Measurements from ENCODE around the gene HNRNPF.
A peak's percentile ranks its signal among the peaks of the same experiment; 100 is the strongest.

The HNRNPF gene

DNA sequence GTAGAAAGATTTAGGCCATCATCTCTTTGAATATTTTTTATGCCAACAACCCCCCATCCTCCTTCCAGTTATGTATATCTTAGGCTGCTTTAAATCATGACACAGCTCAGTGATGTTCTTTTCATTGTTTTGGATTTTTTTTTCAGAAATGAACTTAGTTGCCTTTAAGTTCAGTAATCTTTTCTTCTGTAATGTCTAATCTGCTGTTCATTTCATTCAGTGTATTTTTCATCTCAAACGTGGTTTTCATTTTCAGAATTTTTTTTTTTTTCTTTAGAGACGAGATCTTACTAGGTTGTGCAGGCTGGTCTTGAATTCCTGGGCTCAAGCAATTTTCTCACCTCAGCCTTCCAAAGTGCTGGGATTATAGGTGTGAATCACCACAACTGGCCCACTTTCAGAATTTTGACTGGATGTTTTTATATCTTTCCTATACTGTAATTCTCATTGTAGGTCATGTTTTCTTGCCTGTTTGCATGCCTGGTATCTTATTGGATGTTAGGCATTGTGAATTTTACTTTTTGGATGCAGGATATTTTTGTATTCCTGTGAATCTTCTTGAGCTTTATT lies 36.0 kb upstream of the HNRNPF start:
- TF ChIP-seq, protein P1, sequence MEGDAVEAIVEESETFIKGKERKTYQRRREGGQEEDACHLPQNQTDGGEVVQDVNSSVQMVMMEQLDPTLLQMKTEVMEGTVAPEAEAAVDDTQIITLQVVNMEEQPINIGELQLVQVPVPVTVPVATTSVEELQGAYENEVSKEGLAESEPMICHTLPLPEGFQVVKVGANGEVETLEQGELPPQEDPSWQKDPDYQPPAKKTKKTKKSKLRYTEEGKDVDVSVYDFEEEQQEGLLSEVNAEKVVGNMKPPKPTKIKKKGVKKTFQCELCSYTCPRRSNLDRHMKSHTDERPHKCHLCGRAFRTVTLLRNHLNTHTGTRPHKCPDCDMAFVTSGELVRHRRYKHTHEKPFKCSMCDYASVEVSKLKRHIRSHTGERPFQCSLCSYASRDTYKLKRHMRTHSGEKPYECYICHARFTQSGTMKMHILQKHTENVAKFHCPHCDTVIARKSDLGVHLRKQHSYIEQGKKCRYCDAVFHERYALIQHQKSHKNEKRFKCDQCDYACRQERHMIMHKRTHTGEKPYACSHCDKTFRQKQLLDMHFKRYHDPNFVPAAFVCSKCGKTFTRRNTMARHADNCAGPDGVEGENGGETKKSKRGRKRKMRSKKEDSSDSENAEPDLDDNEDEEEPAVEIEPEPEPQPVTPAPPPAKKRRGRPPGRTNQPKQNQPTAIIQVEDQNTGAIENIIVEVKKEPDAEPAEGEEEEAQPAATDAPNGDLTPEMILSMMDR (IDR thresholded peaks at IDR 0.05; ENCODE audit: extremely low read depth, missing control alignments) = no peak
- DNase-seq (ENCODE audit: low spot score) = no peak

DNA sequence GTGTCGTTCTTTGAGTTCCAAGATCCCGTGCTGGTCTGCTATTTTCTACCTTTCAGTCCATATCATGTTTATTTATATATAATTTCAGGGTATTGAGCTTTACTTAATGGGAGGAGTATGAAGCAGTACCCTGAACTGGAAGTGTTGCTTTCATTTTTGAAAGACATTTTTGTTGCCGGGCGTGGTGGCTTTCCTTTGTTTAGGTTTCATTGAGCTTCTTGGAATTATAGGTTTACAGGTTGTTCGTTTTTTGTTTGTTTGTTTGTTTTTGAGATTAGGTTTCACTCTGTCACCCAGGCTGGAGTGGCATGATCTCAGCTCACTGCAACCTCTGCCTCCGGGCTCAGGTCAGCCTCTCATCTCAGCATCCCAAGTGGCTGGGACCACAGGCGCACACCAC lies 35.3 kb upstream of the HNRNPF start:
- TF ChIP-seq, protein P1 (IDR thresholded peaks at IDR 0.05; ENCODE audit: extremely low read depth, missing control alignments) = no peak
- no peak for DNase-seq (ENCODE audit: low spot score)

DNA sequence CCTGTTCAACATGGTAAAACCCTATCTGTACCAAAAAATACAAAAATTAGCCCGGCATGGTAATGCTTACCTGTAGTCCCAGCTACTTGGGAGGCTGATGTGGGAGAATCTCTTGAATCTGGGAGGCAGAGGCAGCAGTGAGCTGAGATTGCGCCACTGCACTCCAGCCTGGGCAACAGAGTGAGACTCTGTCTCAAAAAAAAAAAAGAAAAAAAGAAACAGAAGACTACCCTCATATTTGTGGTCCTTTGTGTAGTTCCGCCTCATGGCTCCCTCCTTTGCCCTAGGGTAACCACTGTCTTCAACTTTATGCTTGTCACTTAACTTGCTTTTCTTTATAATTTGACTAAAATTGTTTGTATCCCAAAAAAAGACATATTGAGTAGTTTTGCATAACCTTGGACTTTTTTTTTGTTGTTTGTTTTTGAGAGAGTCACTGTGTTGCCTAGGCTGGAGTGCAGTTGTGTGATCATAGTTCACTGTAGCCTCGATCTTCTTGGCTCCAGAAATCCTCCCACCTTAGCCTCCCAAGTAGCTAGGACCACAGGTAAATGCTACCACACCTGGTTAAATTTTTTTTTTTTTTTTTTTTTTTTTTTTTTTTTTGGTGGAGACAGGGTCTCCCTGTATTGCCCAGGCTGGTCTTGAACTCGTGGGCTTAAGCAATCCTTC lies 31.6 kb upstream of the HNRNPF start:
- TF ChIP-seq, protein P1 (IDR thresholded peaks at IDR 0.05; ENCODE audit: extremely low read depth, missing control alignments) = no peak

DNA sequence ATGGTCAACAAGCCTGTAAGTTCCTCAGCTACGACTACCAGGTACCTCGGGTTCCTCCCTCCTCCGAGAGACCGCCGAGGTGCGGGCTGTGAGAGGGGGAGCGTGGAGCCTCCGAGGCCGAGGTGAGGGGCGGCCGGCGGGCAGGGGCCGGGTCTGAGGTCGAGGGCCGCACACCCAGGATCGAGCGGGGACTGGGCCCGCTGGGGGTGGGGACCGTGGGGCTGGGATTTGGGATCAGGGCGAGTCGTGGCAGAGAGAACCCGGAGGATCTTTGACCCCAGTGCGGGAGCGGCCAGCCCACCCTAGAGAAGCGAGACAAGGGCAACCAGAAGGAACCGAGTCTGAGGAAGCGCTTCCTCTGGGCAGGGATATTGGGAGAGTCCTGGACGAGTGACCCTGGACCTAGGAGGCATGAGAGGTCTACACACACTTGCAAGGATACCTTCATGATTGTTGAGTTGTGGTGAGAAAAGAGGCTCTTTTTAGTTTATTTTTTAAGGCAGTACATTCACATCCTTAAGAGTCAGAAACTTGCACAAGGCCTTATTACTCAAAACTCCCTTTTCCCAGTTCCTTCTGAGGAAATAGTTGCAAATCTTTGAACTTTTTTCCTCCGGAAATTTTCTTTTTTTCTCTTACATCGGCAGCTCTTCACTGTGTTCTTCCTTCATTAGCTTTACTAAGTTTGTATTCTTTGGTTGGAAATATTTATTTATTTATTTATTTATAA lies 28.3 kb upstream of the HNRNPF start:
- TF ChIP-seq, protein P1 (IDR thresholded peaks at IDR 0.05; ENCODE audit: extremely low read depth, missing control alignments) = no peak
- no peak for DNase-seq (ENCODE audit: low spot score)

More for the DNA sequence above, 31.6 kb upstream of the HNRNPF start:
- DNase-seq (ENCODE audit: low spot score) = no peak

DNA sequence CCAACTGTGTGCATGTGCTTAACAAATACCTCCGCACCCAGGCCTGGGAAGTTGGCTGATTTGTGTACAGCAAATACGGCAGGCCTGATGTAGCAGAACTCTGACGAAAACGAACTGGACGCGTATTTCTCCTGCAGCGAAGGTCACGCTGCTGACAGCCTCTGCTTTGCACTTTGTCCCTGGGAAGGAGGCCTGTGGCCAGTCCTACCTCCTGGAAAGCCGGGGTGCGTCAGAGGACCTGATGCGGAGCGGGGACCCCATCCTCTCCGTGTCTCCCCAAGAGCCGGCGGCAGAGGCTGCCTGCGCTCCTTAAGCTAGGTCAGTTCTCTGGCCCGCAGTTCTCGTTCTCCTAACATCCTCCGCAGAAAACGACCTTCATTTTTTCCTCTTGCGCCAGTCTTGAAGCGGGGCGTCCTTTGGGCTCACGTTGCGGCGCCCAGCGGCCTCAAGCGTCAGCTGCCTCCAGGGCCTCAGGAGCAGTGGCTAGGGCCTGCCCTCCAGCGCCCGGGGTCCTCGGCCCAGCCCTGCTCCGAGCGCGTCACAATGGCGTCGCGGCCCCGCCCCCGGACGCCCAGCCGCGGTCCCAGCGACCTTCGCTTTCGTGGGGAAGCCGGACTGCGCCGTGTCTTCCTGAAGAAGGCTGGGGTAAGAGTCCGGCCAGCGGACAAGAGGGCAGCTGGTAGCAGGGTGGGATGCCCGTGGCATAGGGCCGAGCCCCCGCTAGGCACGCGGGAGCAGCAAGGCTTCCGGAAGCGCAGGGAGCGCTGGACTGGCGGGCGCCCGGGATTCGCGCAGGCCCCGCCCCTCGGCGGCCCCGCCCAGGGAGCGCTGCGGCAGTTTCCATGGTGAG lies 27.5 kb upstream of the HNRNPF start, which contains the start of gene ZNF487:
TSS of gene ZNF487 (plus strand) at position 821 of the 850 bp plus-strand sequence. CDS start 38,703 bp downstream, outside the sequence.
- TF ChIP-seq, protein P1 (IDR thresholded peaks at IDR 0.05; ENCODE audit: extremely low read depth, missing control alignments) = peak; percentile 45
- DNase-seq (ENCODE audit: low spot score) = peak; percentile 95

DNA sequence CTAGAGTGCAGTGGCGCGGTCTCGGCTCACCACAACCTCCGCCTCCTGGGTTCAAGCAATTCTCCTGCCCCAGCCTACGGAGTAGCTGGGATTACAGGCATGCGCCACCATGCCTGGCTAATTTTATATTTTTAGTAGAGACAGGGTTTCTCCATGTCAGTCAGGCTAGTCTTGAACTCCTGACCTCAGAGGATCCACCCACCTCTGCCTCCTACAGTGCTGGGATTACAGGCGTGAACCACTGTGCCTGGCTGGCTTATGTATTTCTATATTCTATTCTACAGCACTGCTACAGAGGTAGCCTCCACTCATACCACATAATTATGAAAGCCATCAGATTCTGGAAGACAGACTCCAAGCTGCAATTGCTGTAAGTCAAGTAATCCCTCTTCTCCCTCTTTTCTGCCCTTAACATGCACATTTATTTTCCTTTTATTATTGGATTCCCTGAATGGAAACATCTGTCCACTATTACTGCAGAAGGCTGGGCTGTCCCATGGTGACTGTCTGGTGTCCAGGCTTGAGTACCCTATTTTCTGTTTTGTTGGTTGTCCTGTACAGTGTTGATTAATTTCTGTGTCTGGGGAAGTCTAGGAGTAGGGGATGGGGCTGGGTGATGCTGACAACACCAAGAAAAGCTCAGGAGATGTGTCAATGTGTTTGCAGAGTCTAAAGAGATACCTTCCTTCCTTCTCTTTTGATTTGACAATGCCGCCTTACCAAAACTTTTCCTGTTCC lies 22.1 kb upstream of the HNRNPF start:
- TF ChIP-seq, protein P1 (IDR thresholded peaks at IDR 0.05; ENCODE audit: extremely low read depth, missing control alignments) = no peak
- no peak for DNase-seq (ENCODE audit: low spot score)

All from GM20000 (cell line).